K562 (cell line): ENCODE measurements around the gene MANBA.

Source experiments
- CEBPB ChIP-seq: fragments of 450-650 bp; IDR thresholded peaks from 2 replicates; pipeline ENCODE4 v1.6.1; 2016; ENCODE audit warnings: missing genetic modification characterization, missing compliant biosample characterization
- CTBP1 ChIP-seq: fragments of 450-650 bp; IDR thresholded peaks from 2 replicates; pipeline ENCODE4 v1.6.1; 2016; ENCODE audit warnings: borderline replicate concordance
- CTCF ChIP-seq, 3 experiments: IDR thresholded peaks in 2 of 3; conservative IDR thresholded peaks in 1 of 3; 2 replicates each; pipeline ENCODE4 v1.5.1; 2011 to 2012; ENCODE audit warnings: low read length in 3 of 3, mild to moderate bottlenecking in 3 of 3, control low read depth in 2 of 3, improper control_type of control experiment in 1 of 3, inconsistent platforms in 1 of 3, low read depth in 1 of 3, mixed read lengths in 1 of 3, moderate library complexity in 1 of 3; ENCODE audit not compliant: insufficient read depth in 2 of 3
- ETV6 ChIP-seq, 3 experiments: fragments of 150-350 bp in 1 of 3; sonication (generic) in 1 of 3; formaldehyde crosslinking in 1 of 3; IDR thresholded peaks; 2 replicates each; pipeline versions ENCODE4 v1.6.1 to v1.8.0; 2014 to 2022; ENCODE audit warnings: borderline replicate concordance in 2 of 3, low read depth in 2 of 3, antibody characterized with exemption in 1 of 3, low read length in 1 of 3, mild to moderate bottlenecking in 1 of 3, missing genetic modification reagents in 1 of 3
- MXI1 ChIP-seq: IDR thresholded peaks from 2 replicates; pipeline ENCODE4 v1.6.1; 2011; ENCODE audit warnings: low read depth, mild to moderate bottlenecking, improper control_type of control experiment, low read length
- RBM14 ChIP-seq: fragments of 200-400 bp; formaldehyde crosslinking; IDR thresholded peaks from 2 replicates; pipeline ENCODE4 v1.6.1; 2018; ENCODE audit warnings: low read depth, mild to moderate bottlenecking, low read length, moderate library complexity, borderline replicate concordance; ENCODE audit not compliant: insufficient read depth
- U2AF2 ChIP-seq: fragments of 200-400 bp; formaldehyde crosslinking; optimal IDR thresholded peaks from 2 replicates; pipeline ENCODE3; 2017; ENCODE audit warnings: low read depth, mild to moderate bottlenecking, low read length
- ZBTB33 ChIP-seq: sonication (generic); formaldehyde crosslinking; IDR thresholded peaks from 2 replicates; pipeline ENCODE4 v1.8.1; 2023; ENCODE audit warnings: mild to moderate bottlenecking, missing genetic modification reagents
- ZNF274 ChIP-seq: IDR thresholded peaks from 2 replicates; pipeline ENCODE4 v1.6.1; 2011; ENCODE audit warnings: low read depth, mild to moderate bottlenecking, low read length, moderate library complexity, borderline replicate concordance

GRCh38 chr4:102632241-102633065 lies 128.3 kb downstream of the MANBA start:
- TF ChIP-seq ETV6 (IDR thresholded peaks at IDR 0.05; ENCODE audit: borderline replicate concordance in 1 of 2, low read depth in 2 of 2, low read length in 1 of 2) (no peak), ETV6 (CRISPR knock-in tag; IDR thresholded peaks at IDR 0.05; ENCODE audit: borderline replicate concordance) (no peak), CEBPB (tag) (no peak), U2AF2 (no peak), RBM14 (no peak), CTBP1 (no peak), CTCF (IDR thresholded peaks at IDR 0.05 in 2 of 3, conservative IDR thresholded peaks at IDR 0.05 in 1 of 3; ENCODE audit: insufficient read depth in 2 of 3, low read depth in 1 of 3, low read length in 3 of 3) (no peak), ZBTB33 (no peak), MXI1 (no peak), ZNF274 (no peak)
